HCT116 (cell line): ENCODE results near the gene DAZAP1.

Experiments
- EZH2 ChIP-seq: fragments of 200-600 bp; sonication (generic); IDR thresholded peaks from 2 replicates; pipeline ENCODE4 v1.6.1; 2017; ENCODE audit warnings: antibody characterized with exemption, mixed run types
- EZH2phosphoT487 ChIP-seq: fragments of 200-600 bp; IDR thresholded peaks from 2 replicates; pipeline ENCODE4 v1.6.1; 2018; ENCODE audit warnings: antibody characterized with exemption, borderline replicate concordance
- POLR2A ChIP-seq: IDR thresholded peaks from 2 replicates; pipeline ENCODE4 v1.7.0; 2011; ENCODE audit warnings: borderline replicate concordance; ENCODE audit not compliant: insufficient read depth, insufficient read length; ENCODE audit errors: extremely low read depth
- POLR2AphosphoS5 ChIP-seq: IDR thresholded peaks from 2 replicates; pipeline ENCODE4 v1.6.1; 2011; ENCODE audit warnings: mild to moderate bottlenecking, low read depth, low read length, moderate library complexity
- REST ChIP-seq: IDR thresholded peaks from 2 replicates; pipeline ENCODE4 v1.6.1; 2012; ENCODE audit warnings: low read depth
- SP1 ChIP-seq: IDR thresholded peaks from 2 replicates; pipeline ENCODE4 v1.6.1; 2012; ENCODE audit warnings: low read depth
- ZBTB33 ChIP-seq: IDR thresholded peaks from 2 replicates; pipeline ENCODE4 v1.6.1; 2011; ENCODE audit warnings: mild to moderate bottlenecking, low read length, moderate library complexity; ENCODE audit not compliant: insufficient replicate concordance; ENCODE audit errors: extremely low read depth
- TF ChIP-seq, protein P1 (sequence below), 3 experiments: fragments of 200-600 bp in 1 of 3; sonication (generic) in 1 of 3; IDR thresholded peaks in 2 of 3; conservative IDR thresholded peaks in 1 of 3; 2 replicates each; pipeline ENCODE4 v1.5.1; 2012 to 2017; ENCODE audit warnings: low read depth in 2 of 3, low read length in 2 of 3, antibody characterized with exemption in 1 of 3, borderline replicate concordance in 1 of 3, control low read depth in 1 of 3, mild to moderate bottlenecking in 1 of 3, mixed read lengths in 1 of 3, mixed run types in 1 of 3, moderate library complexity in 1 of 3; ENCODE audit not compliant: insufficient read depth in 1 of 3

DNA sequence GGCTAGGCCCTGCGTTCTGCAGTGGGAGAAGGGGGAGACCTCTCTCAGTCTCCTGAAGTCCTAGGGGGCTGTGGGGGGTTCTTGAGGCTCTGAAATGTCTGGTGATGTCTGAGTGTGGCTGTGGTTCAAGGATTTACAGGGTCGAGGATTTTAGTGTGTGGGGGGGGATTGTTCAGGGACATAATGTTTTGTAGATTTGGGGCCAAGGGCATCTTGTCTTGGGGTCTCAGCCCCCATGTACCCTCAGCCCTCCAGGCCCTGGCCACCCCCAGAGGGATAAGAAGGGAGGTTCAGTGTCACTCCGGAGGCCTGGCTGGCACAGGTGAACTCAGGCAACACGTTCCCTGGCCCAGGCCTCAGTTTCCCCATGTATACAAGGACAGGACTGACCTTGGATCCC lies 40.1 kb downstream of the DAZAP1 start:
- TF ChIP-seq REST (no peak), POLR2AphosphoS5 (no peak), EZH2phosphoT487 (no peak), POLR2A (no peak), ZBTB33 (no peak), EZH2 (no peak), SP1 (no peak)
- TF ChIP-seq, protein P1, sequence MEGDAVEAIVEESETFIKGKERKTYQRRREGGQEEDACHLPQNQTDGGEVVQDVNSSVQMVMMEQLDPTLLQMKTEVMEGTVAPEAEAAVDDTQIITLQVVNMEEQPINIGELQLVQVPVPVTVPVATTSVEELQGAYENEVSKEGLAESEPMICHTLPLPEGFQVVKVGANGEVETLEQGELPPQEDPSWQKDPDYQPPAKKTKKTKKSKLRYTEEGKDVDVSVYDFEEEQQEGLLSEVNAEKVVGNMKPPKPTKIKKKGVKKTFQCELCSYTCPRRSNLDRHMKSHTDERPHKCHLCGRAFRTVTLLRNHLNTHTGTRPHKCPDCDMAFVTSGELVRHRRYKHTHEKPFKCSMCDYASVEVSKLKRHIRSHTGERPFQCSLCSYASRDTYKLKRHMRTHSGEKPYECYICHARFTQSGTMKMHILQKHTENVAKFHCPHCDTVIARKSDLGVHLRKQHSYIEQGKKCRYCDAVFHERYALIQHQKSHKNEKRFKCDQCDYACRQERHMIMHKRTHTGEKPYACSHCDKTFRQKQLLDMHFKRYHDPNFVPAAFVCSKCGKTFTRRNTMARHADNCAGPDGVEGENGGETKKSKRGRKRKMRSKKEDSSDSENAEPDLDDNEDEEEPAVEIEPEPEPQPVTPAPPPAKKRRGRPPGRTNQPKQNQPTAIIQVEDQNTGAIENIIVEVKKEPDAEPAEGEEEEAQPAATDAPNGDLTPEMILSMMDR (IDR thresholded peaks at IDR 0.05 in 2 of 3, conservative IDR thresholded peaks at IDR 0.05 in 1 of 3; ENCODE audit: borderline replicate concordance in 1 of 3, insufficient read depth in 1 of 3, low read depth in 2 of 3, low read length in 2 of 3): no peak
